HG02798 (cell line): ENCODE data around the gene HSPA12B.

ENCODE experiments used
- ATAC-seq: cut with Tn5 transposase; IDR thresholded peaks from one replicate; pipeline ENCODE4 v1.9.1; 2021; ENCODE audit warnings: mild to moderate bottlenecking; ENCODE audit not compliant: unreplicated experiment, poor library complexity

HSPA12B gene

GRCh38 chr20:3704087-3704486 lies 28.4 kb upstream of the HSPA12B start:
- no peak for ATAC-seq

GRCh38 chr20:3705491-3705969 lies 27.0 kb upstream of the HSPA12B start:
- no peak for ATAC-seq

- no peak for ATAC-seq
Observed at GRCh38 chr20:3705970-3706739, 26.3 kb upstream of the HSPA12B start.

GRCh38 chr20:3706774-3707507 lies 25.5 kb upstream of the HSPA12B start:
- ATAC-seq: no peak

- ATAC-seq: no peak
Observed at GRCh38 chr20:3707508-3707899, 25.0 kb upstream of the HSPA12B start.

- ATAC-seq: no peak
Observed at GRCh38 chr20:3710011-3710466, 22.4 kb upstream of the HSPA12B start.

GRCh38 chr20:3710703-3711483 lies 21.6 kb upstream of the HSPA12B start:
- no peak for ATAC-seq

- no peak for ATAC-seq
Observed at GRCh38 chr20:3711484-3711941, 21.0 kb upstream of the HSPA12B start.

GRCh38 chr20:3712279-3712873 lies 20.1 kb upstream of the HSPA12B start, which contains the start of gene SIGLEC1:
Gene SIGLEC1 (minus strand): TSS chr20:3712600. CDS start chr20:3707128, 5,472 bp downstream.
- no peak for ATAC-seq

- no peak for ATAC-seq
Observed at GRCh38 chr20:3714092-3714491, 18.4 kb upstream of the HSPA12B start.

GRCh38 chr20:3716195-3716834 lies 16.2 kb upstream of the HSPA12B start:
- ATAC-seq: no peak

- ATAC-seq: no peak
Observed at GRCh38 chr20:3719046-3719445, 13.4 kb upstream of the HSPA12B start.

- no peak for ATAC-seq
Observed at GRCh38 chr20:3720068-3720467, 12.4 kb upstream of the HSPA12B start.

GRCh38 chr20:3720626-3721025 lies 11.9 kb upstream of the HSPA12B start:
- ATAC-seq: no peak

GRCh38 chr20:3721912-3722311 lies 10.6 kb upstream of the HSPA12B start:
- no peak for ATAC-seq

GRCh38 chr20:3723284-3723683 lies 9.2 kb upstream of the HSPA12B start:
- ATAC-seq: no peak

GRCh38 chr20:3724356-3724755 lies 8.1 kb upstream of the HSPA12B start:
- ATAC-seq: no peak

- no peak for ATAC-seq
Observed at GRCh38 chr20:3727401-3728021, 5.0 kb upstream of the HSPA12B start.

GRCh38 chr20:3728354-3728753 lies 4.1 kb upstream of the HSPA12B start:
- ATAC-seq: no peak
